ENCODE data around the gene GJB2.

GRCh38 chr13:20195801-20196200 lies 3.1 kb upstream of the GJB2 start:
- TF ChIP-seq POLR2AphosphoS5 (IDR thresholded peaks at IDR 0.05; ENCODE audit: borderline replicate concordance, low read depth, low read length) (no peak), EZH2 (IDR thresholded peaks at IDR 0.05) (no peak), FOXP2 (optimal IDR thresholded peaks at IDR 0.05; ENCODE audit: control extremely low read depth, extremely low read length, insufficient read depth) (no peak)

Data from SK-N-MC (cell line).